GM18909 (cell line): ENCODE measurements around the gene FOXD4L6.
"Not testable (repeated sequence)": the region's sequence is repeated elsewhere in the genome, so short reads cannot be mapped to it uniquely, and the experiment has no call there.

Source experiments
- ATAC-seq: cut with Tn5 transposase; IDR thresholded peaks from one replicate; pipeline ENCODE4 v1.9.1; 2021; ENCODE audit warnings: mild to moderate bottlenecking; ENCODE audit not compliant: unreplicated experiment, poor library complexity

Gene FOXD4L6

GRCh38 chr9:41104542-41104941, 23.9 kb downstream of the FOXD4L6 start:
- ATAC-seq = not testable (repeated sequence)

GRCh38 chr9:41100508-41100907, 28.0 kb downstream of the FOXD4L6 start:
- ATAC-seq = not testable (repeated sequence)

GRCh38 chr9:41098759-41099158, 29.7 kb downstream of the FOXD4L6 start:
- not testable (repeated sequence) for ATAC-seq

- not testable (repeated sequence) for ATAC-seq
These were observed 33.4 kb downstream of the FOXD4L6 start for GRCh38 chr9:41095060-41095459.

GRCh38 chr9:41094010-41094773, 34.3 kb downstream of the FOXD4L6 start:
- ATAC-seq = not testable (repeated sequence)

GRCh38 chr9:41090922-41091321, 37.6 kb downstream of the FOXD4L6 start:
- ATAC-seq = not testable (repeated sequence)

GRCh38 chr9:41090386-41090785, 38.1 kb downstream of the FOXD4L6 start:
- ATAC-seq = not testable (repeated sequence)

- ATAC-seq = peak; percentile 75
These were observed 39.9 kb downstream of the FOXD4L6 start for GRCh38 chr9:41088450-41089059.

- ATAC-seq = not testable (repeated sequence)
These were observed 40.6 kb downstream of the FOXD4L6 start for GRCh38 chr9:41087929-41088328.

- not testable (repeated sequence) for ATAC-seq
These were observed 41.2 kb downstream of the FOXD4L6 start for GRCh38 chr9:41087157-41087780.

- ATAC-seq = not testable (repeated sequence)
These were observed 41.8 kb downstream of the FOXD4L6 start for GRCh38 chr9:41086685-41087084.

- ATAC-seq = not testable (repeated sequence)
These were observed 42.3 kb downstream of the FOXD4L6 start for GRCh38 chr9:41086215-41086614.

GRCh38 chr9:41082358-41082757, 46.1 kb downstream of the FOXD4L6 start:
- not testable (repeated sequence) for ATAC-seq

- ATAC-seq = not testable (repeated sequence)
These were observed 49.0 kb downstream of the FOXD4L6 start for GRCh38 chr9:41079464-41079863.

GRCh38 chr9:41077586-41077985, 50.9 kb downstream of the FOXD4L6 start:
- not testable (repeated sequence) for ATAC-seq
